T-cell (primary cell): Measurements from ENCODE around the gene PITPNC1. TPM values are rescaled to one million over a fixed set of nuclear protein-coding genes. Genes with fewer than 3 reads are reported as not detected.
A peak's percentile ranks its signal among the peaks of the same experiment; 100 is the strongest.

ENCODE experiments used
- ATAC-seq, 4 experiments: fragments of 200-7000 bp in 3 of 4; fragments of 150-1000 bp in 1 of 4; cut with Tn5 transposase; replicated peaks in 1 of 4; 1 replicate in 3 of 4; 2 replicates in 1 of 4; pipeline ENCODE4 v1.10.0; 2021; ENCODE audit warnings: moderate library complexity in 3 of 4, mild to moderate bottlenecking in 2 of 4, moderate number of reproducible peaks in 1 of 4
- CTCF ChIA-PET, 2 donors: fragments of 300-600 bp; sonication (Branson Sonifier 250); formaldehyde crosslinking; loops; one replicate each; lab custom pipeline; 2022; ENCODE audit warnings: antibody characterized with exemption in 2 of 2; lab: Charles Lee
- POLR2A ChIA-PET, 2 donors: fragments of 300-600 bp; sonication (Branson Sonifier 250); formaldehyde crosslinking; loops; one replicate each; lab custom pipeline; 2022; ENCODE audit warnings: antibody characterized with exemption in 2 of 2; lab: Charles Lee
- DNase-seq, 35 experiments: peaks; one replicate each; pipeline versions ENCODE4 v3.0.0 to v3.0.0-alpha.2; 2013 to 2023
- H3K27ac ChIP-seq: one replicate; pipeline ENCODE4 v1.5.1; 2013; ENCODE audit warnings: low read length
- H3K27me3 ChIP-seq, 2 experiments: replicated peaks in 1 of 2; 1 replicate in 1 of 2; 2 replicates in 1 of 2; pipeline versions ENCODE4 v1.6.1 to v1.7.0; 2013; ENCODE audit warnings: low read length in 1 of 2, mixed read lengths in 1 of 2; ENCODE audit not compliant: control insufficient read depth in 2 of 2, insufficient read depth in 2 of 2; ENCODE audit errors: extremely low read depth in 1 of 2
- H3K36me3 ChIP-seq, 2 donors: 1 replicate in 1 of 2; 2 replicates in 1 of 2; pipeline versions ENCODE4 v1.6.1 to v1.7.0; 2013; ENCODE audit warnings: low read length in 1 of 2; ENCODE audit not compliant: control insufficient read depth in 2 of 2, insufficient read depth in 1 of 2; ENCODE audit errors: extremely low read depth in 1 of 2
- H3K4me1 ChIP-seq, 2 experiments: 1 replicate in 1 of 2; 2 replicates in 1 of 2; pipeline versions ENCODE4 v1.6.1 to v1.7.0; 2013; ENCODE audit warnings: low read length in 2 of 2, mixed read lengths in 1 of 2; ENCODE audit not compliant: insufficient read depth in 2 of 2, control insufficient read depth in 1 of 2; ENCODE audit errors: extremely low read depth in 1 of 2
- H3K4me3 ChIP-seq, 2 donors: 1 replicate in 1 of 2; 2 replicates in 1 of 2; pipeline versions ENCODE4 v1.5.1 to v1.7.0; 2013; ENCODE audit warnings: mild to moderate bottlenecking in 2 of 2, low read length in 1 of 2, moderate library complexity in 1 of 2; ENCODE audit not compliant: control insufficient read depth in 1 of 2; ENCODE audit errors: extremely low read depth in 1 of 2
- H3K9me3 ChIP-seq: 2 replicates; pipeline ENCODE4 v1.7.0; 2013
- H3K27ac Mint-ChIP-seq, 2 donors: one replicate each; pipeline ENCODE4 v1.8.0; 2020 to 2021; ENCODE audit warnings: mild to moderate bottlenecking in 2 of 2, mixed read lengths in 2 of 2
- H3K27me3 Mint-ChIP-seq, 2 donors: one replicate each; pipeline ENCODE4 v1.8.0; 2021 to 2022; ENCODE audit warnings: mixed read lengths in 2 of 2
- H3K36me3 Mint-ChIP-seq: one replicate; pipeline ENCODE4 v1.8.0; 2021; ENCODE audit warnings: mixed read lengths
- H3K4me1 Mint-ChIP-seq, 3 donors: one replicate each; pipeline ENCODE4 v1.8.0; 2020 to 2022; ENCODE audit warnings: mixed read lengths in 3 of 3, mild to moderate bottlenecking in 1 of 3
- H3K4me3 Mint-ChIP-seq, 3 donors: one replicate each; pipeline ENCODE4 v1.8.0; 2020 to 2022; ENCODE audit warnings: mild to moderate bottlenecking in 3 of 3, mixed read lengths in 3 of 3, moderate library complexity in 3 of 3
- H3K9me3 Mint-ChIP-seq, 3 donors: one replicate each; pipeline ENCODE4 v1.8.0; 2020 to 2022; ENCODE audit warnings: mixed read lengths in 3 of 3
- WGBS: methylation state at CpG from one replicate; pipeline ENCODE4 v1.1.5; 2013; ENCODE audit warnings: missing lambda C conversion rate; ENCODE audit not compliant: insufficient coverage; 5-methylcytosine and 5-hydroxymethylcytosine counted together
- total RNA-seq, 35 experiments: library from RNA in 6 of 35; stranded (reverse) in 6 of 35; fragments of 120-200 nt in 1 of 35; gene quantifications; one replicate each; pipeline versions ENCODE4 v1.2.1 to v1.2.4 and lab custom pipeline; 2013 to 2026

The PITPNC1 gene
- total RNA-seq, 5 donors from 2014 or later (not counting 1 experiment from before 2014, with no cell fraction given) = 82.6 to 132 (median 111) TPM

- H3K4me1 Mint-ChIP-seq = peaks cover 16 to 30% (median 28%) of the 10 kb centered on the region in 3 donors
- H3K27ac Mint-ChIP-seq = no peak overlapping the region
- Histone ChIP-seq H3K9me3 (no peaks in the 10 kb centered on the region), H3K36me3 (peaks cover 11 to 29% of the 10 kb centered on the region in 2 donors), H3K27me3 (no peaks in the 10 kb centered on the region), H3K27ac (no peak overlapping the region), H3K4me1 (peaks cover 0 to 3% of the 10 kb centered on the region in 2 experiments), H3K4me3 (no peak overlapping the region)
- DNase-seq (no peak), ATAC-seq (no peak)
- no peaks in the 10 kb centered on the region for H3K9me3 Mint-ChIP-seq
- ChIA-PET POLR2A (no interaction called here), CTCF (interaction anchor here in 1 of 2 donors (0.6 kb wide), 1 partner anchor 14 kb away, joined by 3 read pairs; no protein-coding TSS in a partner anchor)
- peaks cover 50% of the 10 kb centered on the region for H3K36me3 Mint-ChIP-seq
- no peak overlapping the region for H3K4me3 Mint-ChIP-seq
- H3K27me3 Mint-ChIP-seq = no peaks in the 10 kb centered on the region
- WGBS = no CpG with 5 or more reads among the region's 4 CpGs
Observed at GRCh38 chr17:67585077-67585602, 208.1 kb downstream of the PITPNC1 start.

GRCh38 chr17:67588326-67588725 lies 211.2 kb downstream of the PITPNC1 start:
- H3K36me3 ChIP-seq = peaks cover 3 to 10% of the 10 kb centered on the region in 2 donors
- no peak overlapping the region for H3K4me3 ChIP-seq
- ChIA-PET CTCF (interaction anchor here in 1 of 2 donors (1.0 kb wide), 1 partner anchor 98 kb away, joined by 3 read pairs; no protein-coding TSS in a partner anchor), POLR2A (no interaction called here)
- H3K27ac ChIP-seq = no peak overlapping the region
- no peak overlapping the region for H3K4me3 Mint-ChIP-seq
- no peaks in the 10 kb centered on the region for H3K9me3 ChIP-seq
- no peaks in the 10 kb centered on the region for H3K9me3 Mint-ChIP-seq
- peaks cover 16 to 32% (median 27%) of the 10 kb centered on the region in 3 donors for H3K4me1 Mint-ChIP-seq
- DNase-seq (no peak), ATAC-seq (no peak)
- no peaks in the 10 kb centered on the region for H3K27me3 ChIP-seq
- WGBS = 100% methylated on average over 1 of the region's 9 CpGs
- H3K4me1 ChIP-seq = no peaks in the 10 kb centered on the region
- H3K27ac Mint-ChIP-seq = peak overlapping the region in 1 of 2 donors; percentile 81
- peaks cover 54% of the 10 kb centered on the region for H3K36me3 Mint-ChIP-seq
- no peaks in the 10 kb centered on the region for H3K27me3 Mint-ChIP-seq

- POLR2A ChIA-PET = no interaction called here
- no peak for ATAC-seq
Observed at GRCh38 chr17:67594115-67594880, 217.2 kb downstream of the PITPNC1 start.

GRCh38 chr17:67600408-67600807 lies 223.3 kb downstream of the PITPNC1 start:
- Histone ChIP-seq H3K4me1 (peaks cover 0 to 3% of the 10 kb centered on the region in 2 experiments), H3K27ac (no peak overlapping the region), H3K4me3 (no peak overlapping the region), H3K27me3 (no peaks in the 10 kb centered on the region), H3K36me3 (peaks cover 0 to 6% of the 10 kb centered on the region in 2 donors), H3K9me3 (no peaks in the 10 kb centered on the region)
- DNase-seq (no peak), ATAC-seq (no peak)
- CTCF ChIA-PET = interaction anchor here in 1 of 2 donors (1.7 kb wide), 1 partner anchor 224 kb away, joined by 6 read pairs; the partner anchor contains the start of gene PITPNC1
- no peak overlapping the region for H3K4me3 Mint-ChIP-seq
- H3K4me1 Mint-ChIP-seq = peaks cover 24 to 45% (median 32%) of the 10 kb centered on the region in 3 donors
- WGBS = 100% methylated on average over 1 of the region's 2 CpGs
- peaks cover 20% of the 10 kb centered on the region for H3K36me3 Mint-ChIP-seq
- H3K9me3 Mint-ChIP-seq = no peaks in the 10 kb centered on the region
- no peak overlapping the region for H3K27ac Mint-ChIP-seq
- POLR2A ChIA-PET = no interaction called here
- H3K27me3 Mint-ChIP-seq = no peaks in the 10 kb centered on the region

More at GRCh38 chr17:67594115-67594880, 217.2 kb downstream of the PITPNC1 start:
- peaks cover 0 to 8% of the 10 kb centered on the region in 2 donors for H3K36me3 ChIP-seq
- H3K27ac ChIP-seq = no peak overlapping the region
- Mint-ChIP-seq H3K9me3 (no peaks in the 10 kb centered on the region), H3K4me1 (peaks cover 21 to 25% (median 22%) of the 10 kb centered on the region in 3 donors), H3K27ac (no peak overlapping the region), H3K27me3 (no peaks in the 10 kb centered on the region), H3K4me3 (no peak overlapping the region), H3K36me3 (peaks cover 37% of the 10 kb centered on the region)
- H3K4me3 ChIP-seq = no peak overlapping the region
- no peaks in the 10 kb centered on the region for H3K4me1 ChIP-seq
- H3K27me3 ChIP-seq = no peaks in the 10 kb centered on the region
- DNase-seq = no peak
- WGBS = 86% methylated on average over 1 of the region's 7 CpGs
- CTCF ChIA-PET = no interaction called here
- no peaks in the 10 kb centered on the region for H3K9me3 ChIP-seq

GRCh38 chr17:67601897-67602296 lies 224.8 kb downstream of the PITPNC1 start:
- no peak overlapping the region for H3K4me3 Mint-ChIP-seq
- DNase-seq (no peak), ATAC-seq (no peak)
- peaks cover 28 to 36% (median 35%) of the 10 kb centered on the region in 3 donors for H3K4me1 Mint-ChIP-seq
- ChIA-PET POLR2A (no interaction called here), CTCF (interaction anchor here in 1 of 2 donors (1.7 to 1.8 kb wide), 2 partner anchors 225 to 242 kb away, joined by 6 read pairs; partner anchors contain the start of gene PITPNC1)
- Histone ChIP-seq H3K4me1 (peaks cover 0 to 3% of the 10 kb centered on the region in 2 experiments), H3K27ac (no peak overlapping the region), H3K4me3 (no peak overlapping the region), H3K36me3 (peaks cover 6% of the 10 kb centered on the region in 2 donors), H3K9me3 (no peaks in the 10 kb centered on the region), H3K27me3 (no peaks in the 10 kb centered on the region)
- H3K27ac Mint-ChIP-seq = peak overlapping the region; percentile 65 to 80
- H3K27me3 Mint-ChIP-seq = no peaks in the 10 kb centered on the region
- no peaks in the 10 kb centered on the region for H3K9me3 Mint-ChIP-seq
- WGBS = 83% methylated on average over 4 of the region's 4 CpGs
- peaks cover 24% of the 10 kb centered on the region for H3K36me3 Mint-ChIP-seq

- no peak for DNase-seq
- no peak for ATAC-seq
- H3K4me3 Mint-ChIP-seq = no peak overlapping the region
- no CpG with 5 or more reads among the region's 4 CpGs for WGBS
- POLR2A ChIA-PET = no interaction called here
- H3K36me3 Mint-ChIP-seq = peaks cover 24% of the 10 kb centered on the region
- H3K27ac Mint-ChIP-seq = peak overlapping the region; percentile 65 to 80
- Histone ChIP-seq H3K4me3 (no peak overlapping the region), H3K27me3 (no peaks in the 10 kb centered on the region), H3K4me1 (peaks cover 0 to 3% of the 10 kb centered on the region in 2 experiments), H3K27ac (no peak overlapping the region), H3K36me3 (peaks cover 6 to 8% of the 10 kb centered on the region in 2 donors), H3K9me3 (no peaks in the 10 kb centered on the region)
- peaks cover 28 to 35% (median 34%) of the 10 kb centered on the region in 3 donors for H3K4me1 Mint-ChIP-seq
- H3K9me3 Mint-ChIP-seq = no peaks in the 10 kb centered on the region
- H3K27me3 Mint-ChIP-seq = no peaks in the 10 kb centered on the region
- CTCF ChIA-PET = interaction anchor here in 1 of 2 donors (1.2 to 1.8 kb wide), 3 partner anchors 227 to 242 kb away, joined by 6 to 11 read pairs (median 6); no protein-coding TSS in a partner anchor
Observed at GRCh38 chr17:67602444-67602843, 225.4 kb downstream of the PITPNC1 start.
